H1 (cell line): ENCODE results near the gene CTF1. TPM values are rescaled to one million over a fixed set of nuclear protein-coding genes. Genes with fewer than 3 reads are reported as not detected.
A peak's percentile ranks its signal among the peaks of the same experiment; 100 is the strongest.

Experiments used
- BACH1 ChIP-seq: IDR thresholded peaks from 2 replicates; pipeline ENCODE4 v1.6.1; 2012; ENCODE audit warnings: low read length, improper control_type of control experiment
- BCL11A ChIP-seq, 2 experiments: IDR thresholded peaks; one replicate each; pipeline ENCODE4 v1.6.1; 2011; ENCODE audit warnings: low read depth in 2 of 2, low read length in 2 of 2, mild to moderate bottlenecking in 2 of 2
- CHD7 ChIP-seq: fragments of 300-600 bp; sonication (generic); IDR thresholded peaks from 2 replicates; pipeline ENCODE4 v1.7.1; 2012; ENCODE audit warnings: low read length, moderate library complexity, mild to moderate bottlenecking, inconsistent platforms; ENCODE audit not compliant: insufficient replicate concordance
- EGR1 ChIP-seq: IDR thresholded peaks from 2 replicates; pipeline ENCODE4 v1.6.1; 2011; ENCODE audit warnings: low read depth, low read length, borderline replicate concordance
- EP300 ChIP-seq, 2 experiments: IDR thresholded peaks; 1 replicate in 1 of 2; 2 replicates in 1 of 2; pipeline ENCODE4 v1.6.1; 2011 to 2012; ENCODE audit warnings: low read depth in 2 of 2, low read length in 2 of 2, mild to moderate bottlenecking in 2 of 2, borderline replicate concordance in 1 of 2, inconsistent platforms in 1 of 2, moderate library complexity in 1 of 2
- POLR2AphosphoS5 ChIP-seq: IDR thresholded peaks from 2 replicates; pipeline ENCODE4 v1.6.1; 2011; ENCODE audit warnings: low read depth, low read length
- RNF2 ChIP-seq: fragments of 200-900, 300-1000 bp; sonication (generic); IDR thresholded peaks from 2 replicates; pipeline ENCODE4 v1.7.1; 2016; ENCODE audit warnings: borderline replicate concordance, low read depth, mild to moderate bottlenecking, antibody characterized with exemption, low read length; ENCODE audit not compliant: poor library complexity, severe bottlenecking; ENCODE audit errors: missing control alignments
- RXRA ChIP-seq: IDR thresholded peaks from 2 replicates; pipeline ENCODE4 v1.6.1; 2011; ENCODE audit warnings: low read depth, mild to moderate bottlenecking, low read length, moderate library complexity; ENCODE audit not compliant: insufficient read depth
- TAF7 ChIP-seq: optimal IDR thresholded peaks from 2 replicates; pipeline ENCODE3; 2011; ENCODE audit warnings: low read depth, mild to moderate bottlenecking, inconsistent platforms, low read length, moderate library complexity, borderline replicate concordance
- TBP ChIP-seq: IDR thresholded peaks from 2 replicates; pipeline ENCODE4 v1.6.1; 2011; ENCODE audit warnings: low read depth, low read length, improper control_type of control experiment
- YY1 ChIP-seq: IDR thresholded peaks from 2 replicates; pipeline ENCODE4 v1.6.1; 2011; ENCODE audit warnings: low read depth, mild to moderate bottlenecking, low read length
- polyA plus RNA-seq, 7 experiments: library from polyadenylated mRNA; depleted of rRNA in 3 of 7; stranded (reverse) in 5 of 7; unstranded in 2 of 7; fragments of >200 nt in 5 of 7; fragments of 200-250 nt in 2 of 7; gene quantifications; 1 replicate in 5 of 7; 2 replicates in 1 of 7; 4 replicates in 1 of 7; pipeline versions ENCODE4 v1.2.1 to v1.2.3, GENCODE V29; 2011 to 2013; ENCODE audit warnings: missing spikeins in 2 of 7, mixed read lengths in 2 of 7
- total RNA-seq: library from RNA; stranded (reverse); fragmentation: NEBNext Ultra II Directional; extraction: Animal tissue kit (Norgen Biotek cat#: 25700); gene quantifications from 2 replicates; pipeline ENCODE4 v1.2.1, GENCODE V29; 2021

Gene CTF1
- total and polyA plus RNA-seq, 2 of the 8 experiments (the other 6 are each of a cell fraction or from before 2014, with no cell fraction given), result 0.97 to 3.4 TPM

- no peak for TF ChIP-seq CHD7
- TF ChIP-seq POLR2AphosphoS5, result no peak
- no peak for TF ChIP-seq RXRA
- TF ChIP-seq EGR1, result no peak
- no peak for TF ChIP-seq TAF7
- no peak for TF ChIP-seq YY1
- no peak for TF ChIP-seq EP300 (IDR thresholded peaks at IDR 0.05; ENCODE audit: borderline replicate concordance in 1 of 2, low read depth in 2 of 2, low read length in 2 of 2)
- TF ChIP-seq TBP, result 0 out of 2 replicates have a peak, but pooled peaks have one; percentile 33
- TF ChIP-seq BACH1, result no peak
- no peak for TF ChIP-seq BCL11A (IDR thresholded peaks at IDR 0.05; ENCODE audit: low read depth in 2 of 2, low read length in 2 of 2)
- TF ChIP-seq RNF2, result no peak
Observed at GRCh38 chr16:30896261-30896888, at the start of gene CTF1 (continued).
